ENCODE measurements around the gene CASP2.

GRCh38 chr7:143283381-143283780 lies 4.8 kb upstream of the CASP2 start:
- TF ChIP-seq POLR2A (IDR thresholded peaks at IDR 0.05) (no peak), CTCF (IDR thresholded peaks at IDR 0.05) (no peak)

Measured in esophagus squamous epithelium (tissue), 4 donors.